ENCODE results near the gene C16orf87.

Gene C16orf87

GRCh38 chr16:46747777-46748651 lies 83.0 kb downstream of the C16orf87 start, which contains the start of gene MYLK3:
TSS of gene MYLK3 (minus strand) at chr16:46748344. CDS start at chr16:46748193, 151 bp downstream.
- DNase-seq (ENCODE audit: insufficient read length, low spot score) (no peak), FAIRE-seq (no peak)
- TF ChIP-seq POLR2A (IDR thresholded peaks at IDR 0.05; ENCODE audit: low read depth, low read length): no peak

DNA sequence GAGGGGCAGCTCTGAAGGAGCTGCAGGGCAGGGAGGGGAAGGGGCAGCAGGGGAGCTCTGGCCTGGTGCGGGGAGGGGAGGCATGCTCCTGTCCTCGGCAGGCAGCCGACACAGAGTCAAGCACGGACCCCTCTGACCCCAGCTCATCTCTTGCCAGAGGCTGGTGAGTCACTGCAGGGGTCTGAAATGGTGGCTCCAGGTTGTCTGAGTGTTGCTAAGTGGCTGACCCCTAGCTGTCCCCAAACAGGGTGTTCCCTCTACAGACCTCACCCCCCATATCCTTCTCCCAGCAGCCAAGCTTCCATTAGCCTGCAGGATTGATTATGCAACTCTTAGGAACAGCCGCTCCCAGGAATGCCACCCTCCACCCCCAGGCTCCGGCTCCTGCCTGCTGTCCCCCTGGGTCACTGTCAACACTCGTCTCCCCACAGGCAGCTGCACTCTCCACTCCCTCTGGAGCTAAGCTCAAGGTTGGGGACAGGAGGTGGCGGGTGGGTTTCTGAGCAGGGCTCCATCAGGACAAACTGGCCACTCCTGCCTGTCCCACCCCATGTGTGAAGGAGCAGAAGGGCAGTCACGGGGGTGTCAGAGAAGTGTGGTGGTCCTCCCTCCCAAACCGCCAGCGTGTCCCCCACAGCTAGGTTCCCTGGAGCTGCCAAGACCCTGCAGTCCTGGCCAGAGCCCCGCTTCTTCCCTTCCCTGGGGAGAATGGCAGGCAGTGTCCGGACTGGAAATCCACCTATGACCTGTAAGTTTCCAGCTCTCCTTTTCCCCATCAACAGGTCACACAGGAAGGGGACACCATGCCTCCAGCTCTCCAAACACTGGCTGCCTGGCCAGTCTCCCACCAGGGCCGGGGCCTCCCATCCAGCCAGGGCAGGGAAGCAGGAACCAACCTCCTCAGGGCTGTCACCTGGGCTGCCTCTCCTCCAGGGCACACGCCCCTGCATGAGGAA lies 83.9 kb downstream of the C16orf87 start:
- TF ChIP-seq POLR2A (IDR thresholded peaks at IDR 0.05; ENCODE audit: low read depth, low read length): no peak
- DNase-seq (ENCODE audit: insufficient read length, low spot score) (no peak), FAIRE-seq (no peak)

All from H54 (cell line).